IMR-90 (cell line): ENCODE results near the gene THRA. TPM values are rescaled to one million over a fixed set of nuclear protein-coding genes. Genes with fewer than 3 reads are reported as not detected.

Experiments used
- ATAC-seq: fragments of 200-7000 bp; cut with Tn5 transposase; 2 replicates; pipeline ENCODE4 v1.9.1; 2020; ENCODE audit warnings: low read depth, mild to moderate bottlenecking, moderate library complexity
- BruUV-seq: library from RNA; stranded (reverse); fragments of 400-500 nt; replicated peaks from 2 replicates; lab custom pipeline; 2021; lab: Mats Ljungman, UMichigan
- CTCF ChIA-PET: fragments of 300-600 bp; formaldehyde crosslinking; extraction: SDS; loops from one replicate; lab custom pipeline; 2021; ENCODE audit warnings: antibody characterized with exemption; lab: Yijun Ruan, JAX
- POLR2A ChIA-PET: fragments of 300-600 bp; sonication (Branson Sonifier 250); formaldehyde crosslinking; loops from one replicate; lab custom pipeline; 2022; ENCODE audit warnings: antibody characterized with exemption; ENCODE audit not compliant: unreplicated experiment; lab: Charles Lee
- DNase-seq: peaks from one replicate; pipeline ENCODE4 v3.0.0; 2013
- H2AFZ ChIP-seq: replicated peaks from 2 replicates; pipeline ENCODE3; 2013; ENCODE audit warnings: low read length, mild to moderate bottlenecking; ENCODE audit not compliant: poor library complexity
- H2AK5ac ChIP-seq: 2 replicates; pipeline ENCODE4 v1.6.1; 2013; ENCODE audit warnings: low read depth, low read length, inconsistent platforms
- H2AK9ac ChIP-seq: replicated peaks from 2 replicates; pipeline ENCODE3; 2013; ENCODE audit warnings: mild to moderate bottlenecking, low read depth, low read length, moderate library complexity; ENCODE audit not compliant: poor library complexity
- H2BK120ac ChIP-seq: 2 replicates; pipeline ENCODE4 v1.6.1; 2013; ENCODE audit warnings: low read depth, low read length, inconsistent platforms
- H2BK15ac ChIP-seq: 3 replicates; pipeline ENCODE4 v1.6.1; 2013; ENCODE audit warnings: low read depth, low read length, inconsistent platforms
- H2BK20ac ChIP-seq: 2 replicates; pipeline ENCODE4 v1.6.1; 2013; ENCODE audit warnings: low read depth, mild to moderate bottlenecking, inconsistent platforms, low read length, moderate library complexity
- H2BK5ac ChIP-seq: 2 replicates; pipeline ENCODE4 v1.6.1; 2013; ENCODE audit warnings: mild to moderate bottlenecking, low read depth, low read length, inconsistent platforms; ENCODE audit not compliant: poor library complexity, severe bottlenecking
- H3K14ac ChIP-seq: replicated peaks from 2 replicates; pipeline ENCODE4 v1.6.1; 2013; ENCODE audit warnings: low read depth, low read length, inconsistent platforms
- H3K18ac ChIP-seq: 2 replicates; pipeline ENCODE4 v1.6.1; 2013; ENCODE audit warnings: low read depth, low read length, control low read depth
- H3K23ac ChIP-seq: 2 replicates; pipeline ENCODE4 v1.6.1; 2013; ENCODE audit warnings: low read depth, low read length, inconsistent platforms
- H3K27ac ChIP-seq: 2 replicates; pipeline ENCODE4 v1.5.1; 2013; ENCODE audit warnings: mild to moderate bottlenecking, control low read depth, low read length; ENCODE audit not compliant: insufficient read depth
- H3K27me3 ChIP-seq: 2 replicates; pipeline ENCODE4 v1.6.1; 2013; ENCODE audit warnings: low read length; ENCODE audit not compliant: control insufficient read depth, insufficient read depth
- H3K36me3 ChIP-seq: 2 replicates; pipeline ENCODE4 v1.6.1; 2013; ENCODE audit warnings: low read length, mixed read lengths; ENCODE audit not compliant: control insufficient read depth, insufficient read depth
- H3K4ac ChIP-seq: 2 replicates; pipeline ENCODE4 v1.6.1; 2013; ENCODE audit warnings: low read depth, low read length, inconsistent platforms
- H3K4me1 ChIP-seq: 2 replicates; pipeline ENCODE4 v1.6.1; 2013; ENCODE audit warnings: low read length, mixed read lengths; ENCODE audit not compliant: control insufficient read depth, insufficient read depth
- H3K4me2 ChIP-seq: 2 replicates; pipeline ENCODE4 v1.6.1; 2013; ENCODE audit warnings: low read depth, mild to moderate bottlenecking, control low read depth, low read length, moderate library complexity
- H3K4me3 ChIP-seq: 2 replicates; pipeline ENCODE4 v1.5.1; 2013; ENCODE audit warnings: low read depth, mild to moderate bottlenecking, control low read depth, low read length, moderate library complexity; ENCODE audit not compliant: insufficient read depth
- H3K56ac ChIP-seq: 2 replicates; pipeline ENCODE4 v1.6.1; 2013; ENCODE audit warnings: low read length, inconsistent platforms; ENCODE audit not compliant: insufficient read depth; ENCODE audit errors: extremely low read depth
- H3K79me1 ChIP-seq, 2 experiments: 2 replicates each; pipeline ENCODE4 v1.6.1; 2013; ENCODE audit warnings: low read length in 2 of 2, inconsistent platforms in 1 of 2, low read depth in 1 of 2
- H3K9ac ChIP-seq: 2 replicates; pipeline ENCODE4 v1.6.1; 2013; ENCODE audit warnings: low read depth, low read length, control low read depth
- H3K9me1 ChIP-seq: 2 replicates; pipeline ENCODE4 v1.6.1; 2013; ENCODE audit warnings: low read length, inconsistent platforms; ENCODE audit not compliant: insufficient read depth
- H3K9me3 ChIP-seq: 2 replicates; pipeline ENCODE4 v1.6.1; 2013; ENCODE audit warnings: low read length; ENCODE audit not compliant: control insufficient read depth, insufficient read depth
- H4K20me1 ChIP-seq: 2 replicates; pipeline ENCODE4 v1.6.1; 2013; ENCODE audit warnings: low read length, inconsistent platforms; ENCODE audit not compliant: insufficient read depth
- H4K5ac ChIP-seq: 2 replicates; pipeline ENCODE4 v1.6.1; 2013; ENCODE audit warnings: mild to moderate bottlenecking, low read depth, low read length, control low read depth
- H4K8ac ChIP-seq, 2 experiments: 2 replicates each; pipeline ENCODE4 v1.6.1; 2013; ENCODE audit warnings: low read depth in 2 of 2, low read length in 2 of 2, control low read depth in 1 of 2, inconsistent platforms in 1 of 2
- H4K91ac ChIP-seq: 2 replicates; pipeline ENCODE4 v1.6.1; 2013; ENCODE audit warnings: low read depth, low read length, inconsistent platforms; ENCODE audit not compliant: insufficient read depth
- BHLHE40 ChIP-seq: fragments of 150-350 bp; IDR thresholded peaks from 2 replicates; pipeline ENCODE4 v1.6.1; 2016; ENCODE audit warnings: mild to moderate bottlenecking, low read depth, low read length
- CEBPB ChIP-seq: IDR thresholded peaks from 2 replicates; pipeline ENCODE4 v1.6.1; 2012; ENCODE audit warnings: low read depth, low read length, improper control_type of control experiment
- FOS ChIP-seq: fragments of 150-350 bp; IDR thresholded peaks from 2 replicates; pipeline ENCODE4 v1.6.1; 2016; ENCODE audit warnings: low read depth, low read length
- MAZ ChIP-seq: IDR thresholded peaks from 2 replicates; pipeline ENCODE4 v1.6.1; 2012; ENCODE audit warnings: low read depth, mild to moderate bottlenecking, low read length, improper control_type of control experiment, moderate library complexity, borderline replicate concordance
- MXI1 ChIP-seq: IDR thresholded peaks from 2 replicates; pipeline ENCODE4 v1.6.1; 2012; ENCODE audit warnings: low read depth, mild to moderate bottlenecking, low read length, moderate library complexity, borderline replicate concordance
- NFE2L2 ChIP-seq: fragments of 150-350 bp; IDR thresholded peaks from 2 replicates; pipeline ENCODE4 v1.6.1; 2016; ENCODE audit warnings: low read depth, mild to moderate bottlenecking, low read length
- RAD21 ChIP-seq: IDR thresholded peaks from 2 replicates; pipeline ENCODE4 v1.6.1; 2012; ENCODE audit warnings: low read length, improper control_type of control experiment
- RFX5 ChIP-seq: IDR thresholded peaks from 2 replicates; pipeline ENCODE4 v1.8.0; 2012; ENCODE audit warnings: low read depth, mild to moderate bottlenecking, low read length, moderate library complexity
- SMC3 ChIP-seq: fragments of 150-350 bp; IDR thresholded peaks from 2 replicates; pipeline ENCODE4 v1.6.1; 2016; ENCODE audit warnings: low read depth, mild to moderate bottlenecking, antibody characterized with exemption, low read length, moderate library complexity
- WGBS, 2 experiments: methylation state at CpG; one replicate each; pipeline versions ENCODE4 v1.1.5 to v1.1.7; 2013; ENCODE audit warnings: missing lambda C conversion rate in 2 of 2; ENCODE audit not compliant: insufficient read length in 1 of 2; ENCODE audit errors: extremely low coverage in 2 of 2; 5-methylcytosine and 5-hydroxymethylcytosine counted together
- dilution Hi-C: fragments of 300-500 bp; cut with HindIII; formaldehyde crosslinking; loops from one replicate; pipeline ENCODE4 v1.14.3; 2018; ENCODE audit warnings: low sequenced_read_pairs; ENCODE audit not compliant: unreplicated experiment
- in situ Hi-C: fragments of 300-500 bp; cut with MboI; formaldehyde crosslinking; loops from 3 replicates; pipeline ENCODE4 v1.14.3; 2019; ENCODE audit warnings: low sequenced_read_pairs, inconsistent platforms, mixed read lengths
- intact Hi-C: fragments of 100-400 bp; cut with micrococcal nuclease; formaldehyde crosslinking; loops from 2 replicates; pipeline ENCODE4 v1.10.0; 2022
- polyA plus RNA-seq, 3 experiments: library from polyadenylated mRNA; depleted of rRNA; stranded (reverse); fragments of >200 nt; gene quantifications; 2 replicates each; pipeline ENCODE4 v1.2.3, GENCODE V29; 2012; ENCODE audit warnings: low replicate concordance in 1 of 3
- total RNA-seq: library from RNA; depleted of rRNA; stranded (reverse); fragments of >200 nt; gene quantifications from 2 replicates; pipeline ENCODE4 v1.2.3, GENCODE V29; 2012
- TF ChIP-seq, protein P1 (sequence below): conservative IDR thresholded peaks from 2 replicates; pipeline ENCODE4 v1.5.1; 2012; ENCODE audit warnings: mild to moderate bottlenecking, low read depth, low read length, improper control_type of control experiment
- TF ChIP-seq, protein P2 (sequence below): fragments of 150-350 bp; IDR thresholded peaks from 2 replicates; pipeline ENCODE4 v1.6.1; 2016; ENCODE audit warnings: low read depth, mild to moderate bottlenecking, low read length, moderate library complexity, borderline replicate concordance
- TF ChIP-seq, protein P3 (sequence below): fragments of 150-350 bp; IDR thresholded peaks from 2 replicates; pipeline ENCODE4 v1.6.1; 2017; ENCODE audit warnings: mild to moderate bottlenecking, antibody characterized with exemption, low read length, low read depth

THRA gene
- total and polyA plus RNA-seq, 2 of the 4 experiments (the other 2 are of a cell fraction) = 22.0 to 23.4 TPM

DNA sequence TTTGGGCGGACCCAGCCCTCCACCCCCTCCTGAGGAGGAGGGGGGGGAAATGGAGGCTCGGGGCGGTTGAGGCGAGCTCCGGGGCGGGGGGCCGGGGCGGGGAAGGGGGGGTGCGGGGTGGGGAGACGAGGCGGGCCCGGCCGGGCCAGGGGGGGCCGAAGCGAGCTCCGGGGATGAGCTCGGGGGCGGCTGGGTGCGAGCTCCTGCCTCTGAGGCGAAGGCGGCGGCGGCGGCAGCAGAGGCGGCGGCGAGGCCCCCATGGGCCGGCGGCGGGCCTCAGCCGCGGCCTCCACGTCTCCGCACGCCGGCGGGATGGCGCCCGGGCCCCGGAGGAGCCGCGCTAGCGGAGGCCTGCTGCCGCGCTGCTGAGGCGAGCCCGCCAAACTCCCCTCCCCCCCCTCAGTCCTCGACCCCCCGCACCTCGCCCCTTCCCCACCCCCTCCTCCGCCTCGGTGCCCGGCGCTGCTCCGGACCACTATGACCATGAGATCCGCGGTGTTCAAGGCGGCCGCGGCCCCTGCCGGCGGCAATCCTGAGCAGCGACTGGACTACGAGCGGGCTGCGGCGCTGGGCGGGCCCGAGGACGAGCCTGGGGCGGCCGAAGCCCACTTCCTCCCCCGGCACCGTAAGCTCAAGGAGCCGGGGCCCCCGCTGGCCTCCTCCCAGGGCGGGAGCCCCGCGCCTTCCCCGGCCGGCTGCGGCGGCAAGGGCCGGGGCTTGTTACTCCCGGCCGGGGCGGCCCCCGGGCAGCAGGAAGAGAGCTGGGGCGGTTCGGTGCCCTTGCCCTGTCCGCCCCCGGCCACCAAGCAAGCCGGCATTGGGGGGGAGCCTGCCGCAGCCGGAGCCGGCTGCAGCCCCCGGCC, 59.6 kb downstream of the THRA start:
- Histone ChIP-seq H4K8ac (peak overlapping the region; percentile 88; a peak in 3 of 4 replicates), H3K4ac (peak overlapping the region; percentile 97), H3K4me1 (peaks cover 4% of the 10 kb centered on the region), H3K14ac (peak overlapping the region; percentile 88), H2BK15ac (no peak overlapping the region), H3K9me3 (no peaks in the 10 kb centered on the region), H2AK9ac (peak overlapping the region; percentile 100), H3K18ac (peak overlapping the region; percentile 90; the same call in 1 of the 2 replicates), H3K36me3 (peaks cover 14% of the 10 kb centered on the region), H3K9me1 (peaks cover 3% of the 10 kb centered on the region), H3K9ac (peak overlapping the region; percentile 93), H2BK5ac (peak overlapping the region; percentile 97), H3K27me3 (no peaks in the 10 kb centered on the region), H4K91ac (peak overlapping the region; percentile 81), H3K27ac (peak overlapping the region; percentile 74), H2BK20ac (no peak overlapping the region), H3K4me3 (peak overlapping the region; percentile 93), H3K79me1 (peaks cover 10 to 47% of the 10 kb centered on the region in 2 experiments), H2BK120ac (peak overlapping the region; percentile 83; the same call in 1 of the 2 replicates), H2AK5ac (peak overlapping the region; percentile 50), H3K56ac (0 out of 2 replicates have a peak overlapping the region, but pooled peaks have one; percentile 55), H2AFZ (peak overlapping the region; percentile 91), H3K4me2 (no peak overlapping the region; the same call in 1 of the 2 replicates), H4K20me1 (peaks cover 37% of the 10 kb centered on the region), H4K5ac (0 out of 2 replicates have a peak overlapping the region, but pooled peaks have one; percentile 81), H3K23ac (peak overlapping the region; percentile 71)
- intact Hi-C loops = loop anchor here (1.0 kb wide), 1 partner anchor 9 kb away; no protein-coding TSS in a partner anchor
- dilution Hi-C loops = no loop called here
- CTCF ChIA-PET = no interaction called here
- no TSS peak for BruUV-seq
- in situ Hi-C loops = no loop called here
- ATAC-seq (peak; percentile 56), DNase-seq (peak; percentile 47)
- POLR2A ChIA-PET = interaction anchor here (1.6 kb wide), 1 partner anchor 17 kb away, joined by 5 read pairs; no protein-coding TSS in a partner anchor
- 0% methylated on average over 18 of the region's 97 CpGs; no CpG with 5 or more reads in 1 of the 2 experiments for WGBS, 2 experiments
- TF ChIP-seq MAZ (peak; percentile 77; the same call in 1 of the 2 replicates), MXI1 (no peak; the same call in 1 of the 2 replicates), RAD21 (peak; percentile 44), CEBPB (no peak), RFX5 (no peak), NFE2L2 (no peak), FOS (no peak), SMC3 (peak; percentile 25; the same call in 1 of the 2 replicates), BHLHE40 (no peak)
- TF ChIP-seq, protein P1, sequence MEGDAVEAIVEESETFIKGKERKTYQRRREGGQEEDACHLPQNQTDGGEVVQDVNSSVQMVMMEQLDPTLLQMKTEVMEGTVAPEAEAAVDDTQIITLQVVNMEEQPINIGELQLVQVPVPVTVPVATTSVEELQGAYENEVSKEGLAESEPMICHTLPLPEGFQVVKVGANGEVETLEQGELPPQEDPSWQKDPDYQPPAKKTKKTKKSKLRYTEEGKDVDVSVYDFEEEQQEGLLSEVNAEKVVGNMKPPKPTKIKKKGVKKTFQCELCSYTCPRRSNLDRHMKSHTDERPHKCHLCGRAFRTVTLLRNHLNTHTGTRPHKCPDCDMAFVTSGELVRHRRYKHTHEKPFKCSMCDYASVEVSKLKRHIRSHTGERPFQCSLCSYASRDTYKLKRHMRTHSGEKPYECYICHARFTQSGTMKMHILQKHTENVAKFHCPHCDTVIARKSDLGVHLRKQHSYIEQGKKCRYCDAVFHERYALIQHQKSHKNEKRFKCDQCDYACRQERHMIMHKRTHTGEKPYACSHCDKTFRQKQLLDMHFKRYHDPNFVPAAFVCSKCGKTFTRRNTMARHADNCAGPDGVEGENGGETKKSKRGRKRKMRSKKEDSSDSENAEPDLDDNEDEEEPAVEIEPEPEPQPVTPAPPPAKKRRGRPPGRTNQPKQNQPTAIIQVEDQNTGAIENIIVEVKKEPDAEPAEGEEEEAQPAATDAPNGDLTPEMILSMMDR = peak; percentile 46
- TF ChIP-seq, protein P2, sequence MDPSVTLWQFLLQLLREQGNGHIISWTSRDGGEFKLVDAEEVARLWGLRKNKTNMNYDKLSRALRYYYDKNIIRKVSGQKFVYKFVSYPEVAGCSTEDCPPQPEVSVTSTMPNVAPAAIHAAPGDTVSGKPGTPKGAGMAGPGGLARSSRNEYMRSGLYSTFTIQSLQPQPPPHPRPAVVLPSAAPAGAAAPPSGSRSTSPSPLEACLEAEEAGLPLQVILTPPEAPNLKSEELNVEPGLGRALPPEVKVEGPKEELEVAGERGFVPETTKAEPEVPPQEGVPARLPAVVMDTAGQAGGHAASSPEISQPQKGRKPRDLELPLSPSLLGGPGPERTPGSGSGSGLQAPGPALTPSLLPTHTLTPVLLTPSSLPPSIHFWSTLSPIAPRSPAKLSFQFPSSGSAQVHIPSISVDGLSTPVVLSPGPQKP = no peak
- TF ChIP-seq, protein P3, sequence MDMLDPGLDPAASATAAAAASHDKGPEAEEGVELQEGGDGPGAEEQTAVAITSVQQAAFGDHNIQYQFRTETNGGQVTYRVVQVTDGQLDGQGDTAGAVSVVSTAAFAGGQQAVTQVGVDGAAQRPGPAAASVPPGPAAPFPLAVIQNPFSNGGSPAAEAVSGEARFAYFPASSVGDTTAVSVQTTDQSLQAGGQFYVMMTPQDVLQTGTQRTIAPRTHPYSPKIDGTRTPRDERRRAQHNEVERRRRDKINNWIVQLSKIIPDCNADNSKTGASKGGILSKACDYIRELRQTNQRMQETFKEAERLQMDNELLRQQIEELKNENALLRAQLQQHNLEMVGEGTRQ = no peak
